Mesendoderm (in vitro differentiated cells): ENCODE data around the gene XKRX.

ENCODE experiments used
- DNase-seq: peaks from one replicate; pipeline ENCODE4 v3.0.0; 2013
- H2AK5ac ChIP-seq: 2 replicates; pipeline ENCODE4 v1.6.1; 2013; ENCODE audit warnings: low read length, inconsistent platforms
- H2BK120ac ChIP-seq: 2 replicates; pipeline ENCODE4 v1.6.1; 2013; ENCODE audit warnings: low read depth, mild to moderate bottlenecking, low read length, moderate library complexity, mixed read lengths
- H2BK15ac ChIP-seq: replicated peaks from 2 replicates; pipeline ENCODE4 v1.6.1; 2013; ENCODE audit warnings: low read depth, mild to moderate bottlenecking, moderate library complexity
- H2BK5ac ChIP-seq: 2 replicates; pipeline ENCODE4 v1.6.1; 2013; ENCODE audit warnings: low read length, inconsistent platforms
- H3K18ac ChIP-seq: 2 replicates; pipeline ENCODE4 v1.6.1; 2013; ENCODE audit warnings: mild to moderate bottlenecking, low read length, mixed read lengths
- H3K23ac ChIP-seq: one replicate; pipeline ENCODE4 v1.6.1; 2013; ENCODE audit warnings: low read length
- H3K27ac ChIP-seq: 2 replicates; pipeline ENCODE4 v1.5.1; 2013; ENCODE audit warnings: low read depth, mild to moderate bottlenecking, inconsistent platforms, low read length, moderate library complexity
- H3K27me3 ChIP-seq: 2 replicates; pipeline ENCODE4 v1.6.1; 2013; ENCODE audit warnings: low read length, control low read depth, mild to moderate bottlenecking, inconsistent platforms; ENCODE audit not compliant: insufficient read depth, poor library complexity
- H3K36me3 ChIP-seq: 2 replicates; pipeline ENCODE4 v1.6.1; 2013; ENCODE audit warnings: low read length, inconsistent platforms; ENCODE audit not compliant: control insufficient read depth, insufficient read depth
- H3K4ac ChIP-seq: one replicate; pipeline ENCODE4 v1.6.1; 2013; ENCODE audit warnings: low read depth, mild to moderate bottlenecking, low read length, moderate library complexity
- H3K4me1 ChIP-seq: 2 replicates; pipeline ENCODE4 v1.6.1; 2013; ENCODE audit warnings: low read depth, low read length, inconsistent platforms; ENCODE audit not compliant: control insufficient read depth
- H3K4me2 ChIP-seq: 2 replicates; pipeline ENCODE4 v1.6.1; 2013; ENCODE audit warnings: low read length
- H3K4me3 ChIP-seq: 2 replicates; pipeline ENCODE4 v1.5.1; 2013; ENCODE audit warnings: mild to moderate bottlenecking, low read length
- H3K56ac ChIP-seq: one replicate; pipeline ENCODE4 v1.6.1; 2013; ENCODE audit warnings: low read length
- H3K79me1 ChIP-seq: 2 replicates; pipeline ENCODE4 v1.6.1; 2013; ENCODE audit warnings: low read length, inconsistent platforms
- H3K79me2 ChIP-seq: 2 replicates; pipeline ENCODE4 v1.6.1; 2013; ENCODE audit warnings: mild to moderate bottlenecking, low read length; ENCODE audit not compliant: control insufficient read depth, insufficient read depth
- H3K9ac ChIP-seq: 2 replicates; pipeline ENCODE4 v1.6.1; 2013; ENCODE audit warnings: low read length, inconsistent platforms
- H4K5ac ChIP-seq: one replicate; pipeline ENCODE4 v1.6.1; 2013; ENCODE audit warnings: low read length
- H4K8ac ChIP-seq: one replicate; pipeline ENCODE4 v1.6.1; 2013; ENCODE audit warnings: low read depth, mild to moderate bottlenecking, control low read depth, low read length, moderate library complexity
- WGBS: extraction: QIAGEN DNeasy Blood & Tissue Kit; methylation state at CpG from one replicate; pipeline ENCODE4 v1.1.7; 2013; ENCODE audit warnings: low lambda C conversion rate, missing lambda C conversion rate; ENCODE audit not compliant: insufficient coverage; ENCODE audit errors: extremely low coverage; 5-methylcytosine and 5-hydroxymethylcytosine counted together

Gene XKRX

DNA sequence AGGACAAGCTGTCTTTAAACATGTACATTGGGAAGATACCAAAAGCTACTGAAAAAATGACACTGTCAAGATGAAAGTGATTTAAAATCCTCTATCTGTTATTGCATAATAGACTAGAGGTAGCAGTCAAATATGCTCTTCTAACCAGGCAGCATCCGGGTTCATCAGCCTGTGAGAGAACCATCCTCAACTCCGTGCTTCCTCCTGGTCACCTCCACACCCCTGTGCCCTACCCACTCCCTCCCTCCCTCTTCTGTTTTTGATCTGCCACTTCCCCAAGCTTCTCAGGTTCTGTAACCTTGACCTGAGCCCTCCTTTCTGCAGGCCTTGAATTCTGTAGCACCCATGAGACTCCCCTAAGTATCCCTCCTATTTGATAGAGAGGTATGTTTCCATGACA lies 60.4 kb downstream of the XKRX start:
- H3K36me3 ChIP-seq: no peaks in the 10 kb centered on the region

GRCh38 chrX:100864657-100865391 lies 63.9 kb downstream of the XKRX start:
- no peak for DNase-seq
- H2AK5ac ChIP-seq: no peak overlapping the region
- no peak overlapping the region for H3K23ac ChIP-seq
- H3K18ac ChIP-seq: no peak overlapping the region
- no peaks in the 10 kb centered on the region for H3K4me1 ChIP-seq
- H4K8ac ChIP-seq: no peak overlapping the region
- H2BK120ac ChIP-seq: no peak overlapping the region
- no peak overlapping the region for H3K4me2 ChIP-seq
- H3K79me2 ChIP-seq: no peaks in the 10 kb centered on the region
- no peaks in the 10 kb centered on the region for H3K27me3 ChIP-seq
- no peak overlapping the region for H3K27ac ChIP-seq
- no peak overlapping the region for H3K9ac ChIP-seq
- no peak overlapping the region for H2BK15ac ChIP-seq
- no peaks in the 10 kb centered on the region for H3K79me1 ChIP-seq
- H3K36me3 ChIP-seq: no peaks in the 10 kb centered on the region
- H2BK5ac ChIP-seq: no peak overlapping the region
- no peak overlapping the region for H3K4ac ChIP-seq
- H4K5ac ChIP-seq: no peak overlapping the region
- H3K4me3 ChIP-seq: no peak overlapping the region
- no CpG with 5 or more reads among the region's 2 CpGs for WGBS
- no peak overlapping the region for H3K56ac ChIP-seq

More for the DNA sequence above, 60.4 kb downstream of the XKRX start:
- no peak for DNase-seq
- H3K4me1 ChIP-seq: no peaks in the 10 kb centered on the region
- H2BK5ac ChIP-seq: no peak overlapping the region
- no peak overlapping the region for H3K9ac ChIP-seq
- H3K79me1 ChIP-seq: no peaks in the 10 kb centered on the region
- no peak overlapping the region for H3K4me2 ChIP-seq
- H3K27me3 ChIP-seq: no peaks in the 10 kb centered on the region
- H2BK120ac ChIP-seq: no peak overlapping the region
- H2AK5ac ChIP-seq: no peak overlapping the region
- no peak overlapping the region for H4K8ac ChIP-seq
- no peak overlapping the region for H3K18ac ChIP-seq
- H4K5ac ChIP-seq: no peak overlapping the region
- no peak overlapping the region for H3K56ac ChIP-seq
- H3K4me3 ChIP-seq: no peak overlapping the region
- H3K27ac ChIP-seq: no peak overlapping the region
- H3K23ac ChIP-seq: no peak overlapping the region
- no CpG with 5 or more reads among the region's 2 CpGs for WGBS
- H3K4ac ChIP-seq: no peak overlapping the region
- H2BK15ac ChIP-seq: no peak overlapping the region
- H3K79me2 ChIP-seq: no peaks in the 10 kb centered on the region
